Breast epithelium (tissue), 4 donors: ENCODE data around the gene LEMD3. TPM values are rescaled to one million over a fixed set of nuclear protein-coding genes. Genes with fewer than 3 reads are reported as not detected.
"Not testable (repeated sequence)": the region's sequence is repeated elsewhere in the genome, so short reads cannot be mapped to it uniquely, and the experiment has no call there.

ENCODE experiments used
- DNase-seq, 2 donors: peaks; one replicate each; pipeline ENCODE4 v3.0.0-alpha.2; 2019; ENCODE audit warnings: low spot score in 2 of 2
- H3K27ac ChIP-seq, 2 donors: fragments of 200-600 bp; sonication (generic) in 1 of 2; one replicate each; pipeline ENCODE4 v1.5.1; 2016 to 2019; ENCODE audit warnings: mild to moderate bottlenecking in 1 of 2
- H3K27me3 ChIP-seq, 2 donors: fragments of 200-600 bp; sonication (generic) in 1 of 2; one replicate each; pipeline versions ENCODE4 v1.5.1 to v1.6.0; 2017 to 2019; ENCODE audit warnings: control low read depth in 1 of 2, mild to moderate bottlenecking in 1 of 2
- H3K36me3 ChIP-seq: fragments of 200-600 bp; one replicate; pipeline ENCODE4 v1.5.1; 2019
- H3K4me1 ChIP-seq, 2 donors: fragments of 200-600 bp; sonication (generic); one replicate each; pipeline ENCODE4 v1.5.1; 2016 to 2019; ENCODE audit warnings: control low read depth in 1 of 2
- H3K4me3 ChIP-seq, 3 donors: fragments of 200-600 bp; sonication (generic); 1 replicate in 2 of 3; 2 replicates in 1 of 3; pipeline ENCODE4 v1.5.1; 2016 to 2019; ENCODE audit warnings: mild to moderate bottlenecking in 3 of 3, moderate library complexity in 2 of 3
- H3K9me3 ChIP-seq, 2 donors: fragments of 200-600 bp; sonication (generic) in 1 of 2; one replicate each; pipeline ENCODE4 v1.5.1; 2016 to 2019; ENCODE audit warnings: control low read depth in 1 of 2
- POLR2A ChIP-seq: fragments of 450-650 bp; IDR thresholded peaks from one replicate; pipeline ENCODE4 v1.6.1; 2016; ENCODE audit warnings: antibody characterized with exemption, mild to moderate bottlenecking, moderate library complexity
- POLR2AphosphoS5 ChIP-seq, 3 donors: sonication (generic); formaldehyde crosslinking; IDR thresholded peaks; one replicate each; pipeline ENCODE4 v1.6.1; 2017; ENCODE audit warnings: antibody characterized with exemption in 3 of 3
- intact Hi-C: fragments of 100-400 bp; cut with DNase I; formaldehyde crosslinking; loops from one replicate; pipeline ENCODE4 v1.15.1; 2023; ENCODE audit warnings: low total_unique reads
- total RNA-seq, 3 donors: library from RNA; depleted of rRNA; stranded (reverse); fragments of >200 nt; gene quantifications; one replicate each; pipeline ENCODE4 v1.1.0, GENCODE V29; 2016
- TF ChIP-seq, protein P1 (sequence below), 3 donors: fragments of 450-650 bp; IDR thresholded peaks; one replicate each; pipeline ENCODE4 v1.5.1; 2016 to 2017; ENCODE audit warnings: antibody characterized with exemption in 3 of 3, mild to moderate bottlenecking in 3 of 3, moderate library complexity in 3 of 3

The LEMD3 gene
- total RNA-seq, 3 donors from 2014 or later: 31.0 to 69.4 (median 36.4) TPM

DNA sequence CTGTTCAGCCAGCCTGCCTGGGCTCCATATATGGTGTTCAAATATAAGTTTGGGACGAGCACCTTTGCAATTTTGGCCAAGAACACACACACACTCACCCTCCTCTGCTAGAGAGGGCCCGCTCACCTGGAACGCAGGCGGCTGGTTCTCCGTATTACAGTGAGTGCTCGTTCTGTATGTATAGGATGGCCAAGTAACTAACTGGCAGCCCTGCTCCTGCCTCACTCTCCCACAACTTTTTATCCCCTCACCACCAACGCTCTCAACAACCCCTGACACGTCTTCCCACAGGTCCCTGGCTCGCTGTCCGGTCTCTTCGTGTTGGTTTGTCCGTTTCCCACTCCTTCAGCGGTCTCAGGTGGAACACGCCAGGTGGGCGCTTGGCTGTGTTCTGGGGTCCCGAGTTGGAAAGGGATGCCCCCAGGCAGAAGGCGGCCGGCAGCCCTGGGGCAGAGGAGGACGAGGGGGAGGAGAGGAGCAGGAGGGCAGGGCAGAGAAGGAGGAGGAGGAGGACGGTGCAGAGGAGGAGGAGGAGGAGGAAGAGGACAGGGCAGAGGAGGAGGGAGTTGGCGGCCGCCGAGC is 108.7 kb downstream of the LEMD3 start:
- intact Hi-C loops: no loop called here
- Histone ChIP-seq H3K4me3 (peak overlapping the region; percentile 82 to 98 (median 91)), H3K27ac (peak overlapping the region; percentile 88 to 97), H3K27me3 (no peaks in the 10 kb centered on the region), H3K36me3 (no peaks in the 10 kb centered on the region), H3K9me3 (no peaks in the 10 kb centered on the region), H3K4me1 (no peaks in the 10 kb centered on the region)
- TF ChIP-seq POLR2AphosphoS5 (IDR thresholded peaks at IDR 0.05): no peak
- TF ChIP-seq POLR2A: no peak
- peak in 1 of 2 donors; percentile 22 for DNase-seq

DNA sequence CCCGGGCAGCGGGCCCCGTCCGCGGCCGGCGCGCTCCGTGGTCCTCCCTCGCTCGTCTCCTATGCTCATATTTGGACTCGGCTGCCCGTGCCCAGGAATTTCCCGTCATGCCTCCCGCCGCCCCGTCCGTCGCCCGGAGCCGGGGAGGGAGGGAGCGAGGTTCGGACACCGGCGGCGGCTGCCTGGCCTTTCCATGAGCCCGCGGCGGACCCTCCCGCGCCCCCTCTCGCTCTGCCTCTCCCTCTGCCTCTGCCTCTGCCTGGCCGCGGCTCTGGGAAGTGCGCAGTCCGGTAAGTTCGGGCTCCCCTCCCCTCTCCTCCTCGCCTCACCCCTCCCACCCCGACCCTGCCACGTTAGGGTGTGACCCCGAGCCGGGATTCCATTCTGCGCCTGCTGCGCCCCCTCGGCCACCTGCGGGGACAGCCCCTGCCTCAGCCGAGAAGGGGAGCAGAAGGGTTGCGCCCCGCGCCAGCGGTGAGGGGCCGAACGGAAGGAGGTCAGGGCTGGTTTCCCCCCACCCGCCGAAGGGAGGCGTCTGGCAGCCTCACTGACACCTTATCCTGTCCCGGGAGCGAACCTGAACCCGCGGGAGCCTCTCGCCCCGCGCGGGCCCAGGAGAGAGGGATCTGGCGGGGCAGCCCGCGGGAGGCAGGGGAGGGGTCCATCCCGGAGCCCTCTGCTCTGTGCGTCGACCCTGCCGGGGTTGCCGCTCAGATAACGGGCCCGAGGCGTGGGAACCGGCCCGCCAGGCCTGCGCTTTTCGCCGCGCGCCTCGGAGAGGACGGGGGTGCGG is 109.4 kb downstream of the LEMD3 start, which contains the start of gene MSRB3:
Gene MSRB3 (plus strand): TSS at position 108 of the 793 bp plus-strand sequence. CDS start 29,897 bp downstream, outside the sequence.
- intact Hi-C loops: no loop called here
- peak within 1 kb of the TSS; percentile 88 to 97 for H3K27ac ChIP-seq
- no peaks in the 10 kb centered on the region for H3K36me3 ChIP-seq
- H3K9me3 ChIP-seq: no peaks in the 10 kb centered on the region
- DNase-seq: peak; percentile 61 to 69
- TF ChIP-seq, protein P1, sequence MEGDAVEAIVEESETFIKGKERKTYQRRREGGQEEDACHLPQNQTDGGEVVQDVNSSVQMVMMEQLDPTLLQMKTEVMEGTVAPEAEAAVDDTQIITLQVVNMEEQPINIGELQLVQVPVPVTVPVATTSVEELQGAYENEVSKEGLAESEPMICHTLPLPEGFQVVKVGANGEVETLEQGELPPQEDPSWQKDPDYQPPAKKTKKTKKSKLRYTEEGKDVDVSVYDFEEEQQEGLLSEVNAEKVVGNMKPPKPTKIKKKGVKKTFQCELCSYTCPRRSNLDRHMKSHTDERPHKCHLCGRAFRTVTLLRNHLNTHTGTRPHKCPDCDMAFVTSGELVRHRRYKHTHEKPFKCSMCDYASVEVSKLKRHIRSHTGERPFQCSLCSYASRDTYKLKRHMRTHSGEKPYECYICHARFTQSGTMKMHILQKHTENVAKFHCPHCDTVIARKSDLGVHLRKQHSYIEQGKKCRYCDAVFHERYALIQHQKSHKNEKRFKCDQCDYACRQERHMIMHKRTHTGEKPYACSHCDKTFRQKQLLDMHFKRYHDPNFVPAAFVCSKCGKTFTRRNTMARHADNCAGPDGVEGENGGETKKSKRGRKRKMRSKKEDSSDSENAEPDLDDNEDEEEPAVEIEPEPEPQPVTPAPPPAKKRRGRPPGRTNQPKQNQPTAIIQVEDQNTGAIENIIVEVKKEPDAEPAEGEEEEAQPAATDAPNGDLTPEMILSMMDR (IDR thresholded peaks at IDR 0.05): no peak
- TF ChIP-seq POLR2AphosphoS5 (IDR thresholded peaks at IDR 0.05): peak in 2 of 3 donors; percentile 42 to 78
- H3K4me1 ChIP-seq: no peaks in the 10 kb centered on the region
- peak within 1 kb of the TSS; percentile 82 to 98 (median 91) for H3K4me3 ChIP-seq
- no peaks in the 10 kb centered on the region for H3K27me3 ChIP-seq

DNA sequence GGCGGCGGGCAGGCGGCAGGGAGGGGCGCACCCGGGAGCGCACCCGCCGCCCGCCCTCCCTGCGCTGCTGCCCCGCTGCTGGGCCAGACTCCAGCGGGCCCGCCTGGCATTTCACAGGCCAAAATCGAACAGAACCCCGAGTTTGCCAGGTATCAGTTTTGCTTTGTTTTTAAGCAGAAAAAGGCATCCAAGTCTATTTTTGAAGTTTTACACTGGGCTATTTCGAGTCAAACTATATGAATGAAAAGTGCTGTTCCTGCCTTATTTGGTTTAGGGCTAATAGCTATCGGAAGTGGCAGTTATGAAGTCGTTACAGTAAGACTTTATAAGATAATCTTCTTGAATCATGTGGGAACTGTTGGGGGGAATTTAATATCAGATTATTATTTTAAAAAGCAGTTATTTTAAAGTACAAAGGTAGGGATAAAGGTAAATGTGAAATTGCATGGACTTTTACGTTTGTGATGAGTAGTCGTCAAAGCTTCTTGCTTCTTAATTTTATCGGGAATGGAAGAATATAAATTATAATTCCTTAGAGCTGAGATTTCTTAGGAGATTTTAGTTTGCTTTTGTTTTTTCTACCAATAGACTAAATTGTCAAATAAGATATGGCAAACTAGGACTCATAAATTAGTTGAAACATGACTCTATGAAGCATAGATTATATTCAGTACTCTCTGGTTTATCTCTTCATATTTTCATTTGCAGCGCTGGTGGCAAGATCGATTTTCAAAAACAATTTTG is 110.2 kb downstream of the LEMD3 start:
- H3K27ac ChIP-seq: peak overlapping the region; percentile 88 to 97
- no peaks in the 10 kb centered on the region for H3K36me3 ChIP-seq
- H3K9me3 ChIP-seq: no peaks in the 10 kb centered on the region
- H3K27me3 ChIP-seq: no peaks in the 10 kb centered on the region
- TF ChIP-seq POLR2AphosphoS5 (IDR thresholded peaks at IDR 0.05) (no peak), POLR2A (no peak)
- TF ChIP-seq, protein P1 (IDR thresholded peaks at IDR 0.05): no peak
- no peaks in the 10 kb centered on the region for H3K4me1 ChIP-seq
- intact Hi-C loops: no loop called here
- no peak for DNase-seq
- H3K4me3 ChIP-seq: peak overlapping the region; percentile 82 to 98 (median 91)

DNA sequence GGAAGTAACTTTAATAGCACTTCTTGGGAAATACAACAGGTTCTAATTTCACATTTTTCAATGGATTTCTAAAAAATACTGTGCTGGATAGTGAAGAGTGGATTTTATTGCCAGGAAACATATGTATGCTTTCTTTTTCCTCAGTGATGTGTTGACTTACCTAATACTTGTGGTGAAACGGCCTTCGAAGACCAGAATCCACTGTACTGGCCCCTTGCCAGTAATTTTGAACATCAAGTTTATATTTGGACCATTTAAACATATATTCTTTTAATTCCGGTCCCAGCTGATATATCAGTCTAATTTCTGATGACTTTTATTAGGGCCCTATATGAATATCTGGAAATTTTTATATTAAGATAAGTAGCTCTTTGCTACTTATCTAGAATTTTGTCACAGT is 110.9 kb downstream of the LEMD3 start:
- intact Hi-C loops: no loop called here
- Histone ChIP-seq H3K27me3 (no peaks in the 10 kb centered on the region), H3K4me1 (no peaks in the 10 kb centered on the region), H3K4me3 (peak overlapping the region in 1 of 3 donors; percentile 82), H3K36me3 (no peaks in the 10 kb centered on the region), H3K27ac (no peak overlapping the region), H3K9me3 (no peaks in the 10 kb centered on the region)
- TF ChIP-seq, protein P1 (IDR thresholded peaks at IDR 0.05): no peak
- no peak for TF ChIP-seq POLR2A
- TF ChIP-seq POLR2AphosphoS5 (IDR thresholded peaks at IDR 0.05): no peak
- no peak for DNase-seq

DNA sequence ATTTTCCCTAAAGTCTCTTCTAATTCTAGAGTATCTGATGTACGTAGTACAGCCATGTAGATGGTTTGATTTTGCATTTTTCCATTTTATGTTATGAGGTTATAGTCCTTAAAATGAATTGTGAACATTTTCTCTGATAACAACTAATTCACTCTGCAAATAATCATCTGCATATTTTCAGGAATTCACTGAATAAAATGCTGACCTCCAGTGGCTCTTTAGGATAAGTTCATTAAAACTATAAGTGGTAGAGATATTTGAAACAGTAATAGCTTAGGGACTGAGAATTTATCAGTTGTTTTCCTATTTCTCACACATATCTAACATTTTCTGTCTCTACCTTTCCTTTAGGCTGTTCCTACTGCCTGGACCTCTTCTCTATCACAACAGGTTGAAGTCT is 113.5 kb downstream of the LEMD3 start:
- intact Hi-C loops: no loop called here
- H3K9me3 ChIP-seq: no peaks in the 10 kb centered on the region
- no peak overlapping the region for H3K27ac ChIP-seq
- no peaks in the 10 kb centered on the region for H3K27me3 ChIP-seq
- DNase-seq: no peak
- no peak overlapping the region for H3K4me3 ChIP-seq
- no peaks in the 10 kb centered on the region for H3K36me3 ChIP-seq
- H3K4me1 ChIP-seq: no peaks in the 10 kb centered on the region
- no peak for TF ChIP-seq POLR2A
- no peak for TF ChIP-seq POLR2AphosphoS5 (IDR thresholded peaks at IDR 0.05)
- TF ChIP-seq, protein P1 (IDR thresholded peaks at IDR 0.05): no peak

DNA sequence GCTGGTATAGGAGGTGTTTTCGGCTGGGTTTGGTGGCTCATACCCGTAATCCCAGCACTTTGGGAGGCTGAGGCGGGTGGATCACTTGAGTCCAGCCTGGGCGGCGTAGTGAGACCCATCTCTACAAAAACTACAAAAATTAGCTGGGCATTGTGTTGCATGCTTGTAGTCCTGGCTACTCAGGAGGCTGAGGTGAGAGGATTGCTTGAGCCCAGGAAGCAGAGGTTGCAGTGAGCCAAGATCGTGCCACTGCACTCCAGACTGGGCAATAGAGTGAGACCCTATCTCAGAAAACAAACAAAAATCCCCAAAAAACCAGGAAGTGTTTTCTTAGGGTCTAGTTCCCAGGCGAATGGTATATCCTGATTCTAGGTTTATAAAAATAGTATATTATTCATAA is 116.1 kb downstream of the LEMD3 start:
- H3K9me3 ChIP-seq, H3K36me3 ChIP-seq, intact Hi-C loops, H3K27ac ChIP-seq, H3K4me1 ChIP-seq, DNase-seq, H3K4me3 ChIP-seq, H3K27me3 ChIP-seq: not testable (repeated sequence)
